ENCODE data around the gene CCDC91.

DNA sequence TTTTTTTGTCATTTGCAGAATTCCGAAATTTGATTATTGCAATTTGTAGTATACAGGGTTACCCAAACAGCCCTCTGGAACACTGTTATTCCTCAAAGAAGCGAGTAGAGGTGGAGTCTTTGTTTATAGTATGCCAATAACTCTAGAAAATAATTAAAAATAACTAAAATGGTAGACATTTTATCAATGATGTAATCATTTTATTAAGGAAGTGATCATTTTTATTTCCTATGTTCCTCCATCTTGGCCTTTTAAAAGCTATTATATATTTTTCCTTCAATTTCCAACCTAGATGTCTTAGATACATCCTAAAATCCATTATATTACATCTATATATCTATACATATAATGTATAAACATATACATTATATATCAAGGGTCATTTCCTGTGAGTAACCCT lies 106.0 kb downstream of the CCDC91 start:
- TF ChIP-seq, protein P1, sequence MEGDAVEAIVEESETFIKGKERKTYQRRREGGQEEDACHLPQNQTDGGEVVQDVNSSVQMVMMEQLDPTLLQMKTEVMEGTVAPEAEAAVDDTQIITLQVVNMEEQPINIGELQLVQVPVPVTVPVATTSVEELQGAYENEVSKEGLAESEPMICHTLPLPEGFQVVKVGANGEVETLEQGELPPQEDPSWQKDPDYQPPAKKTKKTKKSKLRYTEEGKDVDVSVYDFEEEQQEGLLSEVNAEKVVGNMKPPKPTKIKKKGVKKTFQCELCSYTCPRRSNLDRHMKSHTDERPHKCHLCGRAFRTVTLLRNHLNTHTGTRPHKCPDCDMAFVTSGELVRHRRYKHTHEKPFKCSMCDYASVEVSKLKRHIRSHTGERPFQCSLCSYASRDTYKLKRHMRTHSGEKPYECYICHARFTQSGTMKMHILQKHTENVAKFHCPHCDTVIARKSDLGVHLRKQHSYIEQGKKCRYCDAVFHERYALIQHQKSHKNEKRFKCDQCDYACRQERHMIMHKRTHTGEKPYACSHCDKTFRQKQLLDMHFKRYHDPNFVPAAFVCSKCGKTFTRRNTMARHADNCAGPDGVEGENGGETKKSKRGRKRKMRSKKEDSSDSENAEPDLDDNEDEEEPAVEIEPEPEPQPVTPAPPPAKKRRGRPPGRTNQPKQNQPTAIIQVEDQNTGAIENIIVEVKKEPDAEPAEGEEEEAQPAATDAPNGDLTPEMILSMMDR (optimal IDR thresholded peaks at IDR 0.05 in 1 of 3, IDR thresholded peaks at IDR 0.05 in 1 of 3, conservative IDR thresholded peaks at IDR 0.05 in 1 of 3; ENCODE audit: extremely low read depth in 1 of 3, insufficient read depth in 2 of 3, low read length in 3 of 3) = no peak
- no peak for TF ChIP-seq EZH2 (IDR thresholded peaks at IDR 0.05; ENCODE audit: low read length)
